HG03378 (cell line): Measurements from ENCODE around the gene LUZP1.

Experiments
- ATAC-seq: cut with Tn5 transposase; IDR thresholded peaks from one replicate; pipeline ENCODE4 v1.9.1; 2021; ENCODE audit warnings: mild to moderate bottlenecking, moderate library complexity; ENCODE audit not compliant: unreplicated experiment

LUZP1 gene

DNA sequence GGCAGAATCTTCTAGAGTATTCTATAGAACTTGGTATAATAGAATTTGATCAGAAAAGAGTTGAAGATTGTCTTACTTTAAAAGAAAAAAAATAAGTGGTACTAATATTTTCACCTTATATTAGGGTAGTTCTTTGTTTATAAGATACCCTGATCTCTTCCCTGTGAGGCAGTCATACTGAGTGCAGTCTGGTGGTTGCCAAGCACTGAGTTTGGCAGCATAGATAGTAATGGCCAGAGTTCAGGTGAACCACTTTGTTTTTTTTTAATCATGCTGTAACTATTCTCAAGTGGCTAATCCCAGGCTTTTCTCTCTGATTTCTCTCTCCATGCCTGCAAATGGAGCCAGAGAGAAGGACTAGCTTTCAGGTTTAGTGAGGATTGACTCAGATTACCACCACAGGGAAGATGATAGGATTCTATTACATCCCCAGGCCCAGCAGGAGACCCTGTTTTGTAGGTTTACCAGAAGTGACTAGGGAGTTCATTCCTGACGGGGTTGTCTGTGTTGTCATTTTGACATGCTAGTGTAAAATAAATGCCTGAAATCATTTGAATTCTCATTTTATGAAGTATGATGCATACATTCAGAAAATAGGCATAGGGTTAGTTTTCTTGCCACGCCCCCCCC is 132.7 kb downstream of the LUZP1 start:
- no peak for ATAC-seq
